Measurements from ENCODE around the gene SRBD1.

- TF ChIP-seq CTCF (IDR thresholded peaks at IDR 0.05; ENCODE audit: borderline replicate concordance, extremely low read depth, low read length, poor library complexity, severe bottlenecking) (peak; percentile 65), EZH2 (IDR thresholded peaks at IDR 0.05; ENCODE audit: borderline replicate concordance, low read depth, low read length, severe bottlenecking) (no peak)
These were observed 39.9 kb upstream of the SRBD1 start for GRCh38 chr2:45650851-45651414.
